NCI-H345 (cell line): Measurements from ENCODE around the gene CGGBP1.
"Not testable (repeated sequence)": the region's sequence is repeated elsewhere in the genome, so short reads cannot be mapped to it uniquely, and the experiment has no call there.

ENCODE experiments used
- DNase-seq: peaks from one replicate; lab custom pipeline; 2025; lab: John Stamatoyannopoulos, UW

CGGBP1 gene

GRCh38 chr3:88034491-88035275 is 24.1 kb downstream of the CGGBP1 start:
- no peak for DNase-seq

- no peak for DNase-seq
Measured at GRCh38 chr3:88033808-88034207, 25.0 kb downstream of the CGGBP1 start.

- DNase-seq, result no peak
Measured at GRCh38 chr3:88033079-88033478, 25.7 kb downstream of the CGGBP1 start.

- DNase-seq, result no peak
Measured at GRCh38 chr3:88032245-88032644, 26.6 kb downstream of the CGGBP1 start.

GRCh38 chr3:88031642-88032077 is 27.1 kb downstream of the CGGBP1 start:
- peak; percentile 36 for DNase-seq

GRCh38 chr3:88030210-88030609 is 28.6 kb downstream of the CGGBP1 start:
- DNase-seq, result no peak

- no peak for DNase-seq
Measured at GRCh38 chr3:88028876-88029275, 29.9 kb downstream of the CGGBP1 start.

GRCh38 chr3:88025001-88025552 is 33.7 kb downstream of the CGGBP1 start:
- DNase-seq, result no peak

- DNase-seq, result no peak
Measured at GRCh38 chr3:88019024-88019423, 39.8 kb downstream of the CGGBP1 start.

- not testable (repeated sequence) for DNase-seq
Measured at GRCh38 chr3:88015656-88016055, 43.1 kb downstream of the CGGBP1 start.

GRCh38 chr3:88013592-88013991 is 45.2 kb downstream of the CGGBP1 start:
- DNase-seq, result no peak

- no peak for DNase-seq
Measured at GRCh38 chr3:88010810-88011209, 48.0 kb downstream of the CGGBP1 start.

- no peak for DNase-seq
Measured at GRCh38 chr3:88009066-88009465, 49.7 kb downstream of the CGGBP1 start.

- no peak for DNase-seq
Measured at GRCh38 chr3:88005066-88005465, 53.7 kb downstream of the CGGBP1 start.

- DNase-seq, result no peak
Measured at GRCh38 chr3:88003115-88003755, 55.6 kb downstream of the CGGBP1 start.

GRCh38 chr3:88002448-88002847 is 56.4 kb downstream of the CGGBP1 start:
- no peak for DNase-seq
